ENCODE data around the gene YBX3.

Gene YBX3

GRCh38 chr12:10721651-10722501 is 1.2 kb downstream of the YBX3 start:
- DNase-seq, result peak; percentile 45 to 60

DNA sequence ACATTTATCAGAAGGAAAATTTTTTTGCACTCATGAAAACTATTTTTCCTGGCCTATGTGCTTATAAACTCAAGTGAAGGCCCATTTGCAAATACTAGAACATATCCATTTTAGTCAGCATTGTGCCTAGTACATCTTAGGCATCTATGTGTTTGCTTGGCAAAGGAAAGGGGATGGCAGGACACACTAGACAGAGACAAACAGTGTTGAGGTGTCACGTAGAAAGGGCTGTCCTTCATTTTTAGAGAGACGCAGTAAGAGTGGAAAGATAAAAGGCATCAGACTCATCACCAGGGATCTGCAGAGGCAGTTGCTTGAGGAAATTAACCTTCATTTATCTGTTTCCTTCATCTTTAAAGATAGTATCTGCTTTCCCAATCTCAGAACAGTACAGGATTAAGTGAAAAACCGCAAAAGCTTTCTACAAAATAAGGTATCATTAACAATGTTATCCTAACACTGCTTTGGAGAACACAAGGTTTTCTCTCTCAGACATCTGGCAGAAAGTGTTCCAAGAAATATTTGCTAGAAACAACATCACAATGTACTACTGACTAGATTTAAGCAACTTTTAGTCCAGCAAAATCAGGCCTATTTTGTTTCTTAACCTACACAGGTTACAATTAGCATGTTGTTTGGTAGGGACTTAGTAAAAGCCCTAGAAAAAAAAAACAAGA is 2.0 kb downstream of the YBX3 start:
- no peak for DNase-seq

DNA sequence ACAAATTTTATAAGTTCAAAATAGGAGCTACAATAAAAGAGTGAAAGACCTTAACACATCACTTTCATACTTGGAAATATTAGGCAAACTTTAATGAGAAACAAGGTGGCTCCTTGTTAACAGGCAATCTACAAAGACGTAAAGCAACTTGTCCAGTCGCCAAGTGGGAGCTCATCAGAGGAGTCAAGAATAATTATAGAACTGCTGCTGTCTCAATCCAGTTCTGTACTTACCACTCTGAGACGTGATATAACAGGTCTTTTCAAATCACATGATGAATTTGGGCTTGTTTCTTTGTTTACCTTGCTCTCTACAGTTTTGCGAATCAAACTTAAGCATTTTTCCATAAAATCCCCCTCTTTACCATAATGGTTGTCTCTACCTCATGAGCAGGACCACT is 3.6 kb downstream of the YBX3 start:
- DNase-seq, result no peak

DNA sequence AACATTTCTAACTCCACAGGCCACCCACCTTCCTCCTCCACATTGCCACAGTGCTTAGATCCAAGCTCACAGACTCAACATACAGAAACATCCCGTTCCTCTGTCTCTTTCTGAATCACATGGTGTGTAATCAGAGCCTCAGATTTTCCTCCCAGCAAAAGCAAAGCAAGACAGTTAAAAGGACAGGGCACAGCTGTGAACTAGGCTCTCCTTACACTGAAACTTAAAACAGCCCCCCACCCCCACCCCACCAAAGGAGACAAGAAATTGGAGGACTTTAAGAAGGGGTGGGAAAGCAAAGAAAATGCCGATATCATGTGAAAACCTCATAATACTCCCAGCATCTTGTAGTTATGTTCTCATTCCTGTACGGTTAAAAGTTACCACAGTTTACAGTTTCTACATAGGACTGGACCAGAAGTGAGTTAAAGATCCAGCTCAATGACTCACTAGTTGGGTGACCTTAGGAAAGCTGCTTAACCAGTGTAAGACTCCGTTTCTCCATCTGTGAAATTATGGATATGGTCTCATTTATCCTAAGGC is 4.8 kb downstream of the YBX3 start:
- no peak for DNase-seq

DNA sequence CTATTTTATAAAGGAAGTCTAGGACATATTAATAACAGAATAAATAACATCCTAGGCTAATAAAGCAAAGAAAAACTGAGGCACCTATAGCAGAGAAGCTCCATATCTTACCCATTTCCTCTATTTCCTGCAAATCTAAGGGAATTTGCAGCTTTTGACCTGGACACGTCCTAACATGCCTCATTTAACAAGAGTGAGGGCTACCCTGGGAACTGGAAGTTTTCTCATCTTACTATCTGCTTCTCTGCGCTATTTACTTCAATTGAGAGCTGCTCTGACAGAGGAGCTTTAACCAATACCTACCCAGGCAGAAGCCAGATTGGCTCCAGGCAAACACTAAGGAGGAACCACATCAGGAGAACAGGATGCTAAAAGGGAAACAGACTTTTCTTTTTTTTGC is 5.7 kb downstream of the YBX3 start:
- DNase-seq, result no peak

DNA sequence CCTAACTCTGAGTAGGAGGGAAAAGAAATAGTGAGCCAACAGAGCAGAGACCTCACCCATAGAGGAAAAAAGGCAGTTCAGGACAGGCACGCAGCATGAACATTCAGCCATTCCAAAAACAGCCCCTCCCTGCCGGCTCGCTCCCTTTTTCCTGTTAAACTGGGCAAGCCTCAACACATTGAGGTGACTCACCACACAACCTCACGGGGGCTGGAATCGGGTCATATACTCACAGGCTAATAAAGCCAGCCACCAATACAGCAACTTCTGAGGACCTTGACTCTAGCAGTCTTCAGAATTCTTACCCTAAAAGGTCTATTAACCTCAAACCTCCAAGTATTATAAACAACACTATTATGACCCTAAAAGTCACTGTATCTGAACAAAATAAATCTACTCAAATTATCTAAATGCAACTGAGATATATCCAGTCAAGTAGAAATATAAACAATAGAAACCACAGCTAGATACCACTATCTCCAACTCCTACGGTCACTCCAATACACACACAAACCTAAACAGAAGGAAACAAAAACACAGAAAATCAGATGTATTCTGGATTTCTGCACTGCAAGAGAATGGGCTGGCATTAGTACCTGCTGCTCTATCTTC is 6.3 kb downstream of the YBX3 start:
- no peak for DNase-seq

DNA sequence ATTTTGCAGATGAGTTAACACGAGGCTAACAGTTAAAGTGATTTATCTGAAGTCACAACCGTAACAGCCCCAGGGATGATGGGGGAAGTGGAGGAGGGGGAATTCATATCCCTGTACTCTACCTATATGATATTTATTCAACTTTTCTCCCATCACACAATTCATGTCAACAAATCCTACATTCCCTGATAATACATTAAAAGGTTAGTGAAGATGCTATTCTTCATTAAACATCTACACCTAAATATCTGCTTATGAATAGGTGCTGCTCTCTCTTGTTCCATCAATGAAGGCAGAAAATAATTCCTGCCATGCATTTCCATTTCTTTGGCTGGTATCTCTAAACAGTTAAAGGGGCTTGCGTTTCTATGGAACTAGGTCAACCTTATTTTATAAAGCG is 6.8 kb downstream of the YBX3 start:
- no peak for DNase-seq

- no peak for DNase-seq
These were observed 7.6 kb downstream of the YBX3 start for GRCh38 chr12:10715491-10715890.

- no peak for DNase-seq
These were observed 13.3 kb downstream of the YBX3 start for GRCh38 chr12:10709808-10710207.

GRCh38 chr12:10708862-10709261 is 14.3 kb downstream of the YBX3 start:
- DNase-seq, result no peak

DNA sequence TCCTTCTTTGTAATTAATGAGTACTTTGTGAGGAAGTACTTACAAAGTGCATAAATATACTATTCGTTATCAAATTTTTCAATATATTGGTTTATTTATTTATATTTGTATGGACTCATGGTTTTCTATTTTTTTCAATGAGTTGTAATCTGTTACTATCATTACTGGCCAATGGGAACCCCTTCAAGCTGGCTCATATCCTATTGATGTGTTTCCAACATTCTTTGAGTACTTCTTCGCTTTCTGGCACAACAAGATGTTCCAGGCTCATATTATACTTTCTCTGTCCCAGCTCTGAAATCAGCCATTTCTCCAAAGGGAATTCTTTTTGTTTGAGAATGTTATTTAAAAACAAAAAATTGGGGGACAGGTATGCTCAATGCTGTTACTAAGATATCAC is 17.5 kb downstream of the YBX3 start:
- no peak for DNase-seq

DNA sequence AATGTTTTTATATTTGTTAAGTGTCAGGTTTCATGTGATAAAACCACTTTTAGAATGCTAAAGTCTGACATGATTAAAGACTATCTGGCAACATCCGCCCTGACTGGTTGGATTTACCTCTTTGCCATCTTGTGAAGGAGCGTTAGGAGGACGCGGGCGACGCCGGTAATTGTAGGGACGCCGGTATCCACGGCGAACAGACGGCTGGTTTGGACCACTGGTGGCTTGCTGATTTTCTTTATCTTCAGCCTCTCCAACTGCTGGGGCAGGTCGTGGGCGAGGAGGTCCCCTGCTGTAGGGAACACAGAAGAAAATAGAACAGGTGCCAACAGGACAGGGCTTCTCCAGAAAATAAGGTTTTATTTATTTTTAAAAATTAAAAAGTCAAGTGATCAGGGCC is 21.3 kb downstream of the YBX3 start:
- no peak for DNase-seq

- DNase-seq, result peak; percentile 47 to 55
These were observed 21.9 kb downstream of the YBX3 start for GRCh38 chr12:10701131-10701681.

GRCh38 chr12:10700581-10700980 is 22.5 kb downstream of the YBX3 start:
- no peak for DNase-seq

GRCh38 chr12:10697862-10698261 is 25.3 kb downstream of the YBX3 start:
- no peak for DNase-seq

- DNase-seq, result no peak
These were observed 26.0 kb downstream of the YBX3 start for GRCh38 chr12:10697156-10697555.

GRCh38 chr12:10690906-10691305 is 32.2 kb downstream of the YBX3 start:
- no peak for DNase-seq

GRCh38 chr12:10689146-10689545 is 34.0 kb downstream of the YBX3 start:
- no peak for DNase-seq

DNA sequence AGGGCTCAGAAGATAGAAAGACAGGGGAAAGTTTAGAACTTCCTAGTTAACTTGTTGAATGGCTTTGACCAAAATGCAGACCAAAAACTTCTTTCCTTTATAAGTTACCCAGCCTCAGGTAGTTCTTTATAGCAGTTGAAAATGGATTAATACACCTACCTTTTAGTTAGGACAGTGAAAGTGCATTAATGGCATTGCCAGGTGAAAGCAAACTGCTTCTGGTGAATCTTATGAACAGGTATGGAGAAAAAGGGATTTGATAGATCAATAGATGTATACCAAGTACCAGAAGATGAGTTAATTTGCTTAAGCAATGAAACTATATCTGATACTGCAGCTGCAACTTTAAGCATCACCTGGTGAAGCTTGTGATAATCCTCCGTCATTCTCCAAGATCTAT is 35.1 kb downstream of the YBX3 start:
- DNase-seq, result no peak

DNA sequence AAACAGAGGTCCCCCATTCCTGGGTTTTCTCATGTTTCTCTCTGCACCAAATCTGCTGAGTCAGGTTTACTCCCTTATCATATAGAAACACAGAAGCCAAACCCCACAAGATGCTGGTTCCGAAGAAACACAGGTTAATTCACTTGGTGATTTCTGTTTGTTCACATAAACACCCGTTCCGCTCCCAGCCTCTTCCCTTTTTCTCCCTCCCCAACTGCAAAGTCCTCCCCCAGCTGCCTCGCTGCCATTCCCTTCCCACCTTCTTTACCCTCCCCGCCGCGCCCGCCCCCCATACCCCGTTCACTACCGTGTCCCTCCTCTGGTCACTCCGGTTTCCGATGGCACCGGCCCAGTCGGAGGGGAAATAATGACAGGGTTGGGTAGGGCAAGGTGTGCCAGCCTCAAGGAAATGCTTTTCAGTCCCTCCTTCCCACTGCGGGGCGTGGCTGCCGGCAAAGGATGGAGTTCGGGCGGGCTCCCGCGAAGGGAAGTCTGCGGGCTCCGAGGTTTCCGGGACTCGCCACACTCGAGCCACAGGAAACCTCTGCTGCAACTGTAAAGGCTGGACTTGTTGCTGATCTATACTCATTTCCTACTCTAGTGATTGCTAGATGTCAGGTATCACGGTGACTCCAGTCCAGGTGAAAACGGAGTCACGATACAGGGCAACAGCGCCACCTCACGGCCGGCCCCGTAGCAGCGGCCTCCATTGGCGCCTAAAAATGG is 49.3 kb downstream of the YBX3 start, which contains the start of gene STYK1:
Gene STYK1 (minus strand): TSS at position 394 of the 726 bp plus-strand sequence. CDS start 39,434 bp downstream, outside the sequence.
- DNase-seq, result peak; percentile 71 to 78

DNA sequence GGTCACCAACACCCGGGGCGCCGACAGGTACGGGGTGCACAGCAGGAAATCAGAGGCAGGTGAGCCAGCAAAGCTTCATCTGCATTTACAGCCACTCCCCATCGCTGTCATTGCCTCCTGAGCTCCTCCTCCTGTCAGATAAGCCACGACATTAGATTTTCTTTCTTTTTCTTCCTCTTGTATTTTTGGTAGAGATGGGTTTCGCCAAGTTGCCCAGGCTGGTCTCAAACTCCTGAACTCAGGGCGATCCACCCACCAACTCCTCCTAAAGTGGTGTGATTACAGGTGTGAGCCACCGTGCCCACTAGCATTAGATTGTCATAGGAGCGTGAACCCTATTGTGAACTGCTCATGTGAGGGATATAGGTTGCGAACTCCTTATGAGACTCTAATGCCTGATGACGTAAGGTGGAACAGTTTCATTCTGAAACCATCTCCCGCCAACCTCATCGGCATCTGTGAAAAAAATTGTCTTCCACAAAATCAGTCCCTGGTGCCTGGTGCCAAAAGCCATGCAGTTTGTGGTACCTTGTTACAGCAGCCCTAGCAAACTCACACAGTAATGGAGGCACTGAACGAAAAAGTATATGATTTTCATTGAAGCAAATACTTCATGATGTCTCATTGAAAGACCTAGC is 50.8 kb downstream of the YBX3 start:
- no peak for DNase-seq

DNA sequence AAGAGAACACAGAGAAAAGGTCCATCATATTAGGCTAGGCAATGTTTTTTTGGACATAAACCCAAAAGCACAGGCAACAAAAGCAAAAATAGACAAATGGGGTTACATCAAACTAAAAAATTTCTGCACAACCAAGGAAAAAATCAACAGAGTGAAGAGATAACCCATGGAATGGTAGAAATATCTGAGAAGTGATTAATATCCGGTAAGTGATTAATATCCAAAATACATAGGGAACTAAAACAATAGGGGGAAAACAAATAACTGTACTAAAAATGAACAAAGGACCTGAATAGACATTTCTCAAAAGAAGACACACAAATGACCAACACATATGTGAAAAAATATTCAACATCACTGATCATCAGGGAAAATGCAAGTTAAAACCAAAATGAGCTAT is 53.6 kb downstream of the YBX3 start:
- DNase-seq, result no peak
